ENCODE measurements around the gene CCDC178.

DNA sequence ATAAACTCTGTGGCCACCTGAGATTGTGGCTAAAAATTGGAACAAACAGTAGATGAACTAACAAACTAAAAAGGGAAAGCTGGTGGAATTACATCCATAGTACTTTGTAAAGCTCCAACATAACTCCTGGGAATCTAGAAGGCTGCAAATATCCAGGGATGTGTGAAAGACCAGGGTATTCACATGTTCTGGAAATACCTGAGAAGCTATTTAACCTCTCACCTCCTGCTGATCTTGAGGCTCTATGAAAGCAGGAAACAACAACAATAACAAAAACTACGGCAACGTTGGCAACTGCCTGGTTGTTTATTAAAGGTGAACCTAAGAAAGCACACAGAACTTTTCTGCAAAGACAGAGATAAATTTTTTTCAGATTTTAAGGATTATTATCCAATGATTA, 171.3 kb downstream of the CCDC178 start:
- TF ChIP-seq EGR1 (IDR thresholded peaks at IDR 0.05) (no peak), RAD21 (IDR thresholded peaks at IDR 0.05; ENCODE audit: low read depth) (no peak), FOXM1 (IDR thresholded peaks at IDR 0.05; ENCODE audit: borderline replicate concordance, low read depth) (no peak), TEAD4 (IDR thresholded peaks at IDR 0.05) (no peak), YY1 (IDR thresholded peaks at IDR 0.05; ENCODE audit: low read depth) (no peak), TAF1 (IDR thresholded peaks at IDR 0.05; ENCODE audit: low read depth) (no peak), NFIC (IDR thresholded peaks at IDR 0.05) (no peak), TCF12 (IDR thresholded peaks at IDR 0.05; ENCODE audit: low read depth) (no peak)
- TF ChIP-seq, protein P1, sequence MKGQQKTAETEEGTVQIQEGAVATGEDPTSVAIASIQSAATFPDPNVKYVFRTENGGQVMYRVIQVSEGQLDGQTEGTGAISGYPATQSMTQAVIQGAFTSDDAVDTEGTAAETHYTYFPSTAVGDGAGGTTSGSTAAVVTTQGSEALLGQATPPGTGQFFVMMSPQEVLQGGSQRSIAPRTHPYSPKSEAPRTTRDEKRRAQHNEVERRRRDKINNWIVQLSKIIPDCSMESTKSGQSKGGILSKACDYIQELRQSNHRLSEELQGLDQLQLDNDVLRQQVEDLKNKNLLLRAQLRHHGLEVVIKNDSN (IDR thresholded peaks at IDR 0.05), result no peak
- TF ChIP-seq, protein P2, sequence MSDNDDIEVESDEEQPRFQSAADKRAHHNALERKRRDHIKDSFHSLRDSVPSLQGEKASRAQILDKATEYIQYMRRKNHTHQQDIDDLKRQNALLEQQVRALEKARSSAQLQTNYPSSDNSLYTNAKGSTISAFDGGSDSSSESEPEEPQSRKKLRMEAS (IDR thresholded peaks at IDR 0.05), result no peak
- TF ChIP-seq, protein P3, sequence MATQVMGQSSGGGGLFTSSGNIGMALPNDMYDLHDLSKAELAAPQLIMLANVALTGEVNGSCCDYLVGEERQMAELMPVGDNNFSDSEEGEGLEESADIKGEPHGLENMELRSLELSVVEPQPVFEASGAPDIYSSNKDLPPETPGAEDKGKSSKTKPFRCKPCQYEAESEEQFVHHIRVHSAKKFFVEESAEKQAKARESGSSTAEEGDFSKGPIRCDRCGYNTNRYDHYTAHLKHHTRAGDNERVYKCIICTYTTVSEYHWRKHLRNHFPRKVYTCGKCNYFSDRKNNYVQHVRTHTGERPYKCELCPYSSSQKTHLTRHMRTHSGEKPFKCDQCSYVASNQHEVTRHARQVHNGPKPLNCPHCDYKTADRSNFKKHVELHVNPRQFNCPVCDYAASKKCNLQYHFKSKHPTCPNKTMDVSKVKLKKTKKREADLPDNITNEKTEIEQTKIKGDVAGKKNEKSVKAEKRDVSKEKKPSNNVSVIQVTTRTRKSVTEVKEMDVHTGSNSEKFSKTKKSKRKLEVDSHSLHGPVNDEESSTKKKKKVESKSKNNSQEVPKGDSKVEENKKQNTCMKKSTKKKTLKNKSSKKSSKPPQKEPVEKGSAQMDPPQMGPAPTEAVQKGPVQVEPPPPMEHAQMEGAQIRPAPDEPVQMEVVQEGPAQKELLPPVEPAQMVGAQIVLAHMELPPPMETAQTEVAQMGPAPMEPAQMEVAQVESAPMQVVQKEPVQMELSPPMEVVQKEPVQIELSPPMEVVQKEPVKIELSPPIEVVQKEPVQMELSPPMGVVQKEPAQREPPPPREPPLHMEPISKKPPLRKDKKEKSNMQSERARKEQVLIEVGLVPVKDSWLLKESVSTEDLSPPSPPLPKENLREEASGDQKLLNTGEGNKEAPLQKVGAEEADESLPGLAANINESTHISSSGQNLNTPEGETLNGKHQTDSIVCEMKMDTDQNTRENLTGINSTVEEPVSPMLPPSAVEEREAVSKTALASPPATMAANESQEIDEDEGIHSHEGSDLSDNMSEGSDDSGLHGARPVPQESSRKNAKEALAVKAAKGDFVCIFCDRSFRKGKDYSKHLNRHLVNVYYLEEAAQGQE (IDR thresholded peaks at IDR 0.05; ENCODE audit: low read depth), result no peak
